Right kidney (tissue), 1 donor: ENCODE data around the gene BRMS1.
A peak's percentile ranks its signal among the peaks of the same experiment; 100 is the strongest.
"Not testable (repeated sequence)": the region's sequence is repeated elsewhere in the genome, so short reads cannot be mapped to it uniquely, and the experiment has no call there.

Experiments
- DNase-seq: peaks from one replicate; pipeline ENCODE4 v3.0.0-alpha.2; 2016

The BRMS1 gene

GRCh38 chr11:66325263-66325671 is 19.6 kb downstream of the BRMS1 start:
- no peak for DNase-seq

GRCh38 chr11:66324664-66325063 is 20.2 kb downstream of the BRMS1 start:
- DNase-seq, result no peak

- DNase-seq, result no peak
Measured at GRCh38 chr11:66323684-66324083, 21.2 kb downstream of the BRMS1 start.

- no peak for DNase-seq
Measured at GRCh38 chr11:66322732-66323427, 22.0 kb downstream of the BRMS1 start.

- no peak for DNase-seq
Measured at GRCh38 chr11:66321606-66322005, 23.3 kb downstream of the BRMS1 start.

GRCh38 chr11:66320748-66321147 is 24.2 kb downstream of the BRMS1 start:
- DNase-seq, result not testable (repeated sequence)

GRCh38 chr11:66320289-66320688 is 24.6 kb downstream of the BRMS1 start:
- DNase-seq, result not testable (repeated sequence)

- DNase-seq, result no peak
Measured at GRCh38 chr11:66318600-66318970, 26.3 kb downstream of the BRMS1 start.

- peak; percentile 65 for DNase-seq
Measured at GRCh38 chr11:66317723-66318599, 26.9 kb downstream of the BRMS1 start.

- DNase-seq, result peak; percentile 74
Measured at GRCh38 chr11:66317322-66317722, 27.6 kb downstream of the BRMS1 start.

GRCh38 chr11:66316849-66317251 is 28.1 kb downstream of the BRMS1 start, which contains the start of gene CD248:
Gene CD248, minus strand, starts transcription at chr11:66317044. Its CDS starts 17 bp downstream, at chr11:66317027.
- peak; percentile 71 for DNase-seq

- DNase-seq, result no peak
Measured at GRCh38 chr11:66315921-66316811, 28.7 kb downstream of the BRMS1 start.

- DNase-seq, result no peak
Measured at GRCh38 chr11:66315498-66315885, 29.4 kb downstream of the BRMS1 start.

- DNase-seq, result no peak
Measured at GRCh38 chr11:66314561-66315497, 30.1 kb downstream of the BRMS1 start.

GRCh38 chr11:66314186-66314501 is 30.8 kb downstream of the BRMS1 start:
- DNase-seq, result no peak

- no peak for DNase-seq
Measured at GRCh38 chr11:66313321-66314185, 31.4 kb downstream of the BRMS1 start.

GRCh38 chr11:66312549-66313320 is 32.2 kb downstream of the BRMS1 start:
- peak; percentile 84 for DNase-seq

- peak; percentile 99 for DNase-seq
Measured at GRCh38 chr11:66311965-66312548, 32.8 kb downstream of the BRMS1 start.

- DNase-seq, result no peak
Measured at GRCh38 chr11:66311470-66311964, 33.4 kb downstream of the BRMS1 start.
